Mucosa of stomach (tissue), 1 donor: ENCODE data around the gene DTX3.
"Not testable (repeated sequence)": the region's sequence is repeated elsewhere in the genome, so short reads cannot be mapped to it uniquely, and the experiment has no call there.

Experiments
- H3K27me3 ChIP-seq: one replicate; pipeline ENCODE4 v1.7.0; 2013; ENCODE audit warnings: mild to moderate bottlenecking, low read length; ENCODE audit not compliant: control insufficient read depth, insufficient read depth
- H3K36me3 ChIP-seq: one replicate; pipeline ENCODE4 v1.7.0; 2013; ENCODE audit warnings: low read length; ENCODE audit not compliant: control insufficient read depth, insufficient read depth
- H3K4me1 ChIP-seq: one replicate; pipeline ENCODE4 v1.7.0; 2013; ENCODE audit warnings: mild to moderate bottlenecking, low read length; ENCODE audit not compliant: control insufficient read depth, insufficient read depth
- H3K4me3 ChIP-seq: one replicate; pipeline ENCODE4 v1.7.0; 2013; ENCODE audit warnings: low read length
- H3K9ac ChIP-seq: one replicate; pipeline ENCODE4 v1.7.0; 2013; ENCODE audit warnings: mild to moderate bottlenecking, low read length, moderate library complexity
- H3K9me3 ChIP-seq: one replicate; pipeline ENCODE4 v1.7.0; 2013; ENCODE audit warnings: mild to moderate bottlenecking, low read length, moderate library complexity; ENCODE audit not compliant: control insufficient read depth
- donor health status: Pancreatic carcinoma.

Gene DTX3

DNA sequence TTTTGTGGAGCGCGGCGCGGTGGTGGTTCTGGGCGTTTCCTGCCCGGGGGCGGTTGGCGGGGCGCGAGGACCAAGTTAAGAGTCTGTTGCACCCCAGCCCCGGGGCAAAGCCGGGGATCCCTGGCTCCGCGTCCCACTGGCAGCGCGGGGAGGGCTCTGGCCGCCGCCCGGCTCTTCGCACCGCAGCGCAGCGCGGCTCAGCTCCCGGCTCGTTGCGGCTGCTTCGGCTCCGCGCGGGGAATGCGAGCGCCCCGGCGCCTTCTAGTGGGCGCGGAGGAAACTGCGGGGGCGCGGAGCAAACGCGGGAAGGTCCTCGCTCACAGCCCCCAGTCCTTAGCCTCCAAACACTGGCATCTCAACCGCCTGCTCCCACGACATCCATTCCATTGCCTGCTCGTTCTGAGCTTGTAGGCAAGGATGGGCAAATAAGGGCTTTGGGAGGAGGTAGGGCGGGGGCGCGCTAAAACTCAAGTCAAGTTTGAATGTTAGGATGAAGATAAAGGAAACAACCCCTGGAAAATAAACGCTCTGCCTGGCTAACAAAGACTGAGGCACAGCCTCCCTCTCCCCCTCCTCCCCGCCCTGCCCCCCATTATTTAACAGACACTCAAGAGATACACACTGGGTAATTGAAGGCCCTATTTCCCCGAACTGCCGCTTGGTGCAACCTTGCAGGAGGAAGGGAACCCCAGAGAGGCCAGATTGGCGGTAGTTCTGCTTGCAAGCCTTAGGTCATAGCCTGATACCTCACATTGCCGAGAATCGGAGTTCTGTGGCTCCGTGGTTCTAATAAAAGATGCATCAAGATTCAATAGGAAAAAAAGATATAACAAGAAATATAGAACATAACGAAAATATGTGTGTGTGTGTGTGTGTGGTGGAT, 28.6 kb downstream of the DTX3 start, which contains the start of gene B4GALNT1:
Gene B4GALNT1 (minus strand): TSS at position 244 of the 883 bp plus-strand sequence. CDS start 1,069 bp downstream, outside the sequence.
- H3K9me3 ChIP-seq: no peaks in the 10 kb centered on the region
- H3K27me3 ChIP-seq: peaks cover 60% of the 10 kb centered on the region
- H3K4me3 ChIP-seq: no peak within 1 kb of the TSS
- peaks cover 12% of the 10 kb centered on the region for H3K4me1 ChIP-seq
- H3K36me3 ChIP-seq: no peaks in the 10 kb centered on the region
- H3K9ac ChIP-seq: no peak within 1 kb of the TSS

GRCh38 chr12:57636731-57637130, 32.1 kb downstream of the DTX3 start:
- H3K36me3 ChIP-seq, H3K9me3 ChIP-seq, H3K4me3 ChIP-seq, H3K9ac ChIP-seq: not testable (repeated sequence)
- H3K4me1 ChIP-seq: peaks cover 12% of the 10 kb centered on the region
- H3K27me3 ChIP-seq: peaks cover 37% of the 10 kb centered on the region

DNA sequence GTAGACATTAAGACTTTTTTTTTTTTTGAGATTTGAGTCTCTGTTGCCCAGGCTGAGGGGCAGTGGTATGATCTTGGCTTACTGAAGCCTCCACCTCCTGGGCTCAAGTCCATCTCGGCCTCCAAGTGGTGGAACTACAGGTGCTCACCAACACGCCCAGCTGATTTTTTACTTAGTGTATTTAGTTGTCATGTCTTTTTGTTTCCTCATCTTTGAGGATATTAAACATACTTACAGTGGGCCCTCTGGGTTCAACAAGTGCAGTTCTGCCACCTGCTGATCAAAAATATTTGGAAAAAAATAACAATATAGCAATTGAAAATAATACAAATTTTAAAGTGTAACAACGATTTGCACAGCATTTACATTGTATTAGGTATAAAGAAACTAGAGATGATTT, 32.7 kb downstream of the DTX3 start:
- Histone ChIP-seq H3K4me1 (peaks cover 8% of the 10 kb centered on the region), H3K9me3 (no peaks in the 10 kb centered on the region), H3K36me3 (no peaks in the 10 kb centered on the region), H3K9ac (no peak overlapping the region), H3K4me3 (no peak overlapping the region), H3K27me3 (peaks cover 31% of the 10 kb centered on the region)

GRCh38 chr12:57638096-57638495, 33.5 kb downstream of the DTX3 start:
- Histone ChIP-seq H3K9ac (no peak overlapping the region), H3K9me3 (no peaks in the 10 kb centered on the region), H3K4me1 (peaks cover 3% of the 10 kb centered on the region), H3K36me3 (no peaks in the 10 kb centered on the region), H3K4me3 (no peak overlapping the region), H3K27me3 (peaks cover 25% of the 10 kb centered on the region)

GRCh38 chr12:57640175-57641042, 35.8 kb downstream of the DTX3 start:
- Histone ChIP-seq H3K27me3 (peaks cover 10% of the 10 kb centered on the region), H3K4me1 (no peaks in the 10 kb centered on the region), H3K9ac (no peak overlapping the region), H3K9me3 (no peaks in the 10 kb centered on the region), H3K4me3 (no peak overlapping the region), H3K36me3 (no peaks in the 10 kb centered on the region)

DNA sequence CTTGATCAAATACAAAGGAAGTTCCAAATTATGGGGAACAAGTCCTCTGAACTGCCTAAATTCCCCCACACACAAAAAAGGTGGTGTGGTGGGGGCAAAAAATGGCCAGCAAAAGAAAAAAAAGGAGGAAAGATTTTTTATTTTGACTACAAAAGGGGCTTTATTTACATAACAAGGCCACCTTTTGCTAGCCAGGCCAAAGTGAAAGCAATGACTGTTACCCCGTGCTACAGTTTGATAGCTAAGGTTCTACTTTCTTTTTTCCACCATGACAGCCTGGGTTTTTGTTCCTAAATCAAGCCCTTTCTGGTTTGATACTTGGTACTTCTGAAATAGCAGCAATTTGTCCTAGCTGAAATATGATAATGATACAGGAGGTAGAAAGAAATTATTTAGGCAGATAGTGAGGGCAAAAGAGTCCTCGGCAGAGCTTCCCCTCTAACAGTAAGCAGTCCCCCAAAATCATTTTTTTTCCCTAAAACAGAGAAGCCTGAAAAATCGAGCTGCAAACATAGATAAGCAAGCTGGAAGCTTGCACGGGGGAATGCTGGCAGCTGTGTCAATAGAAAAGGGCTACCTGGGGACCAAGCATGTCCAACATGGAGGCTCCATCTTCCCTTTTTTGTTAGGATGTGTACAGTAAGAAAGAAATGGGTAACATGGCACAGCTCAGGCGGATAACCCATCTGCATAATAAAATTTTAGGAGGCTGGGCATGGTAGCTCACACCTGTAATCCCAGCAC, 37.2 kb downstream of the DTX3 start:
- Histone ChIP-seq H3K4me3 (no peak overlapping the region), H3K9me3 (no peaks in the 10 kb centered on the region), H3K27me3 (peaks cover 10% of the 10 kb centered on the region), H3K4me1 (no peaks in the 10 kb centered on the region), H3K9ac (no peak overlapping the region), H3K36me3 (no peaks in the 10 kb centered on the region)

DNA sequence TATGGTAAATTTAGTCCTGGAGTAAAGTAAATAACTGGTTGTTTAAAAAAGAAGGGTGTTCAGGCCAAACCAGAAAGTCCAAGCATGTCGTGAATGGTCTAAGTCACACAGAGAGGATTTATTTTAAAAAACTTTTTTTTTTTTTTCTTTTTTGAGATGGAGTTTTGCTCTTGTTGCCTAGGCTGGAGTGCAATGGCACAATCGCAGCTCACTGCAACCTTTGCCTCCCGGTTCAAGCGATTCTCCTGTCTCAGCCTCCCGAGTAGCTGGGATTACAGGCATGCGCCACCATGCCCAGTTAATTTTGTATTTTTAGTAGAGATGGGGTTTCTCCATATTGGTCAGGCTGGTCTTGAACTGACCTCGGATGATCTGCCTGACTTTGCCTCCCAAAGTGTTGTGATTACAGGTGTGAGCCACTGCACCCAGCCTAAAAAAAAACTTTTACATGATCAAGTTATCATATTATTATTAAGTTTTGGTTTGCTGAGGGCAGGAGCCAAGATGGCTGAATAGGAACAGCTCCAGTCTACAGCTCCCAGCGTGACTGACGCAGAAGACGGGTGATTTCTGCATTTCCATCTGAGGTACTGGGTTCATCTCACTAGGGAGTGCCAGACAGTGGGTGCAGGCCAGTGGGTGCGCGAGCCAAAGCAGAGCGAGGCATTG, 41.5 kb downstream of the DTX3 start:
- H3K36me3 ChIP-seq, H3K27me3 ChIP-seq, H3K9ac ChIP-seq, H3K4me3 ChIP-seq, H3K4me1 ChIP-seq, H3K9me3 ChIP-seq: not testable (repeated sequence)

- H3K27me3 ChIP-seq, H3K4me3 ChIP-seq, H3K36me3 ChIP-seq, H3K9ac ChIP-seq, H3K9me3 ChIP-seq, H3K4me1 ChIP-seq: not testable (repeated sequence)
These were observed 42.0 kb downstream of the DTX3 start for GRCh38 chr12:57646659-57647049.

GRCh38 chr12:57654042-57654441, 49.4 kb downstream of the DTX3 start:
- H3K9me3 ChIP-seq: no peaks in the 10 kb centered on the region
- H3K27me3 ChIP-seq: no peaks in the 10 kb centered on the region
- no peaks in the 10 kb centered on the region for H3K4me1 ChIP-seq

GRCh38 chr12:57655541-57656240, 51.1 kb downstream of the DTX3 start:
- no peaks in the 10 kb centered on the region for H3K27me3 ChIP-seq
- no peaks in the 10 kb centered on the region for H3K9me3 ChIP-seq
- no peaks in the 10 kb centered on the region for H3K36me3 ChIP-seq
- no peak overlapping the region for H3K4me3 ChIP-seq
- no peak overlapping the region for H3K9ac ChIP-seq
- H3K4me1 ChIP-seq: no peaks in the 10 kb centered on the region

More at GRCh38 chr12:57654042-57654441, 49.4 kb downstream of the DTX3 start:
- Histone ChIP-seq H3K36me3 (no peaks in the 10 kb centered on the region), H3K4me3 (no peak overlapping the region), H3K9ac (no peak overlapping the region)

GRCh38 chr12:57656408-57656807, 51.8 kb downstream of the DTX3 start:
- H3K4me1 ChIP-seq, H3K36me3 ChIP-seq, H3K27me3 ChIP-seq, H3K9me3 ChIP-seq, H3K9ac ChIP-seq, H3K4me3 ChIP-seq: not testable (repeated sequence)
